BJ (cell line): ENCODE measurements around the gene DLG4. TPM values are rescaled to one million over a fixed set of nuclear protein-coding genes. Genes with fewer than 3 reads are reported as not detected.

Experiments used
- CTCF ChIA-PET: fragments of 350-600 bp; formaldehyde crosslinking; extraction: SDS; loops from one replicate; lab custom pipeline; 2021; ENCODE audit warnings: antibody characterized with exemption, inconsistent platforms; lab: Yijun Ruan, JAX
- POLR2A ChIA-PET: fragments of 300-600 bp; sonication (Branson Sonifier 250); formaldehyde crosslinking; extraction: SDS; loops from one replicate; lab custom pipeline; 2021; ENCODE audit warnings: antibody characterized with exemption; lab: Charles Lee
- DNase-seq: peaks from one replicate; pipeline ENCODE4 v3.0.0-alpha.2; 2011; ENCODE audit warnings: low read depth
- H3K27me3 ChIP-seq: 2 replicates; pipeline ENCODE4 v1.6.0; 2011; ENCODE audit warnings: low read length; ENCODE audit not compliant: control insufficient read depth, insufficient read depth
- H3K36me3 ChIP-seq: 2 replicates; pipeline ENCODE4 v1.5.1; 2011; ENCODE audit warnings: low read length; ENCODE audit not compliant: control insufficient read depth, insufficient read depth
- H3K4me3 ChIP-seq: 2 replicates; pipeline ENCODE4 v1.5.1; 2011; ENCODE audit warnings: low read depth, mild to moderate bottlenecking, control low read depth, low read length
- polyA plus RNA-seq: library from polyadenylated mRNA; depleted of rRNA; stranded (reverse); fragments of >200 nt; gene quantifications from 2 replicates; pipeline ENCODE4 v1.2.3, GENCODE V29; 2011
- TF ChIP-seq, protein P1 (sequence below): IDR thresholded peaks from 2 replicates; pipeline ENCODE4 v1.5.1; 2011; ENCODE audit warnings: low read depth, mild to moderate bottlenecking, control low read depth, inconsistent platforms, low read length, moderate library complexity; ENCODE audit not compliant: insufficient read depth

DLG4 gene
- polyA plus RNA-seq, 1 experiment: 20.4 TPM

DNA sequence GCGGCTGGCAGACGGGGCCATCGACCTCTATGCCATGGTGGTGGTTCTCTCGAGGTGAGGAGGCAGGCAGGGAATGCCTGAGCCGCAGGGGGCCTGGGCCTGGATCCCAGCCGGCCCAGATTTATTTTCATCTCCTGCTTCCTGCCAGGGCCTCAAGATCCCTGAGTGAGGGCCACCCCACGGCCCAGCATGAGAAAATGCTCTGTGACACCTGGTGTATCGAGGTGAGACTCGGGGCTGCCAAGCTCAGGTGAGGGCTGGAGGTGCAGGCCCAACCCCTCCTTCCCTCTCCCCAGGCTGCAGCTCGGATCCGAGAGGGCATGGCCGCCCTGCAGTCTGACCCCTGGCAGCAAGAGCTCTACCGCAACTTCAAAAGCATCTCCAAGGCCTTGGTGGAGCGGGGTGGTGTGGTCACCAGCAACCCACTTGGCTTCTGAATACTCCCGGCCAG, 5.0 kb upstream of the DLG4 start:
- H3K36me3 ChIP-seq: peaks cover 51% of the 10 kb centered on the region
- CTCF ChIA-PET: interaction anchor here (2.2 kb wide), 1 partner anchor 179 kb away, joined by 5 read pairs; no protein-coding TSS in a partner anchor
- TF ChIP-seq, protein P1, sequence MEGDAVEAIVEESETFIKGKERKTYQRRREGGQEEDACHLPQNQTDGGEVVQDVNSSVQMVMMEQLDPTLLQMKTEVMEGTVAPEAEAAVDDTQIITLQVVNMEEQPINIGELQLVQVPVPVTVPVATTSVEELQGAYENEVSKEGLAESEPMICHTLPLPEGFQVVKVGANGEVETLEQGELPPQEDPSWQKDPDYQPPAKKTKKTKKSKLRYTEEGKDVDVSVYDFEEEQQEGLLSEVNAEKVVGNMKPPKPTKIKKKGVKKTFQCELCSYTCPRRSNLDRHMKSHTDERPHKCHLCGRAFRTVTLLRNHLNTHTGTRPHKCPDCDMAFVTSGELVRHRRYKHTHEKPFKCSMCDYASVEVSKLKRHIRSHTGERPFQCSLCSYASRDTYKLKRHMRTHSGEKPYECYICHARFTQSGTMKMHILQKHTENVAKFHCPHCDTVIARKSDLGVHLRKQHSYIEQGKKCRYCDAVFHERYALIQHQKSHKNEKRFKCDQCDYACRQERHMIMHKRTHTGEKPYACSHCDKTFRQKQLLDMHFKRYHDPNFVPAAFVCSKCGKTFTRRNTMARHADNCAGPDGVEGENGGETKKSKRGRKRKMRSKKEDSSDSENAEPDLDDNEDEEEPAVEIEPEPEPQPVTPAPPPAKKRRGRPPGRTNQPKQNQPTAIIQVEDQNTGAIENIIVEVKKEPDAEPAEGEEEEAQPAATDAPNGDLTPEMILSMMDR: no peak

DNA sequence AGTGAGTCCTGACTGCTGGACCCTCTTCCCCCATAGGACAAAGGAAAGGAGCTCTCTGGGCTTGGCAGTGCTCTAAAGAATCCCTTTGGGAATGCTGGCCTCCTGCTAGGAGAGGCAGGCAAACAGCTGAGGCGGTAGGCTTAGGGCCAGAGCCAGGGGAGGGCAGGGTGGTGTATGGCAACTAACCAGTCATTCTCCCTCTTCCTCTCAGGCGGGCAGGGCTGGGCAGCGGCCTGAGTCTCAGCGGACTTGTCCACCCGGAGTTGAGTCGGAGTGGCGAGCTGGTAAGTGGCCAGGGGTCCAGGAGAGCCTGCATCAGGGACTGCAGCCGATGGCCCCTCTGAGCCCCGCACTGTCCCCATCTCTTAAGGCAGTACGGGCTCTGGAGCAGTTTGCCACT, 4.5 kb upstream of the DLG4 start:
- Histone ChIP-seq H3K4me3 (no peak overlapping the region), H3K36me3 (peaks cover 45% of the 10 kb centered on the region), H3K27me3 (no peaks in the 10 kb centered on the region)
- DNase-seq: no peak
- POLR2A ChIA-PET: no interaction called here
- TF ChIP-seq, protein P1: no peak
- CTCF ChIA-PET: interaction anchor here (2.2 kb wide), 1 partner anchor 179 kb away, joined by 5 read pairs; no protein-coding TSS in a partner anchor

More for the DNA sequence above, 5.0 kb upstream of the DLG4 start:
- no peak for DNase-seq
- Histone ChIP-seq H3K27me3 (no peaks in the 10 kb centered on the region), H3K4me3 (no peak overlapping the region)
- POLR2A ChIA-PET: no interaction called here

DNA sequence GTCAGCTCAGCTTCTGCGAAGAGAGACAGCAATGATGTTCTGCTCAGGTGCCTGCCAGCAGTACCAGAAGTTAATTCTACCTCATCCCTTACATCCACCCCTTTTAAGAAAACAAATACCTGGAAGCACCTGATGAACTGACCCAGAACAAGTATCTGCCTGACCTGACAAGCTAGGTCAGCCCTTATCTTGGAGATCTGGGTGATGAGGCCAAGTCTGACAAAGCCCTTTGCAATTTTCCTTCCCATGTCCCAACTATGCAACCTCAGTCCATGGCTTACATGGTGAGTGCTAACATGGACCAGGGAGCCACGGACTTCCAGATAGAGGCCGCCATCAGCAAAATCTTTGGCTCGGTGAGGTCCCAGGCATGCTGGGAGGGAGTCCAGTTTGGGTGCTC, 3.7 kb upstream of the DLG4 start:
- CTCF ChIA-PET: interaction anchor here (2.2 kb wide), 1 partner anchor 178 kb away, joined by 5 read pairs; no protein-coding TSS in a partner anchor

DNA sequence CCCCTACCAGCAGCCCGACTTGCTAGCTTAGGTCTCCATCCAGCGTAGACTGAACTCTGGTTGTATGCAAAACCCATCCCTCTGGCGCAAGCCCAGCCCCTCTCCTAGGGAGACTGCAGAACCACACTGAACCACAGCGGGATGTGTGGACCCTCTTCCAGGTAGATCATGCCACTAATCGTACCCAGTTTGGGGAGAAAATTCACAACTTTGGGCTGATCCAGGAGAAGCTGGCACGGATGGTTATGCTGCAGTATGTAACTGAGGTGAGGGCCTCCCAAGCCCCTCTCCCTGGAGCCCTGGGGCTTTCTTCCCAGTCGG, 3.3 kb upstream of the DLG4 start:
- Histone ChIP-seq H3K27me3 (no peaks in the 10 kb centered on the region), H3K4me3 (no peak overlapping the region), H3K36me3 (peaks cover 39% of the 10 kb centered on the region)
- POLR2A ChIA-PET: no interaction called here
- TF ChIP-seq, protein P1: no peak
- CTCF ChIA-PET: interaction anchor here (2.2 kb wide), 1 partner anchor 177 kb away, joined by 5 read pairs; no protein-coding TSS in a partner anchor
- no peak for DNase-seq

More for the DNA sequence above, 3.7 kb upstream of the DLG4 start:
- POLR2A ChIA-PET: no interaction called here
- DNase-seq: no peak
- TF ChIP-seq, protein P1: no peak
- Histone ChIP-seq H3K4me3 (no peak overlapping the region), H3K36me3 (peaks cover 41% of the 10 kb centered on the region), H3K27me3 (no peaks in the 10 kb centered on the region)

DNA sequence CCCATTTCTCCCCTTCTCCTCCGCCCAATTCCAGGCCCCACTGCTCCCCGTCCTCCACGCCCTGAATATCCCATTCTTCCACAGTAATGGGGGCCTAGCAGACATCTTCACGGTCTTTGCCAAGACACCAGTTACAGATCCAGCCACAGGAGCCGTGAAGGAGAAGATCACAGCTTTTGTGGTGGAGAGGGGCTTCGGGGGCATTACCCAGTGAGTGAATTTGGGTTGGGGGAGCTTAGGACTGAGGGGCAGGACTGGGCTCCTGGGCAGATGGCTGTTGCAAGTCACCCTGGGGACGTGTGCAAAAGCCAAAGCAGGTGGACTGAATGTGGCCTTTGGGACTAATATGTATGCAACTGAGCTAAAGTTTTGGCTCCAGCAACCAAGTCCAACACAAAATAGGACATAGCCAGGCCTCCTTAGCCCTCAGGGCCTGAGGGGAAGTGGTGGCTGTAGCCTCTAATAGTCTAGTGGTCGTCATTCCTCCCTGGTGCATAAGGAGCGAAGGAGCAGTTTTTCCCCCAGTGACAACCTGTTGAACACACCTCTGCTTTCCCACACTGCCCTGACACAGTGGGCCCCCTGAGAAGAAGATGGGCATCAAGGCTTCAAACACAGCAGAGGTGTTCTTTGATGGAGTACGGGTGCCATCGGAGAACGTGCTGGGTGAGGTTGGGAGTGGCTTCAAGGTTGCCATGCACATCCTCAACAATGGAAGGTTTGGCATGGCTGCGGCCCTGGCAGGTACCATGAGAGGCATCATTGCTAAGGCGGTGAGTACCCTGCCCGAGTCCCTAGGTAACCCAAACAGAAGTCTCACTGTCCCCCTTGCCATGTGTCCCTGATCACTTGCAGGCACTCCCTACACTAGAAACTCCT, 2.7 kb upstream of the DLG4 start:
- no peak for DNase-seq
- Histone ChIP-seq H3K4me3 (no peak overlapping the region), H3K27me3 (no peaks in the 10 kb centered on the region), H3K36me3 (peaks cover 36% of the 10 kb centered on the region)
- CTCF ChIA-PET: interaction anchor here (1.0 to 3.6 kb wide), 4 partner anchors 10 to 177 kb away, joined by 3 to 50 read pairs (median 6); no protein-coding TSS in a partner anchor
- POLR2A ChIA-PET: interaction anchor here (0.6 to 0.7 kb wide), 2 partner anchors 10 to 16 kb away, joined by 3 to 4 read pairs; no protein-coding TSS in a partner anchor
- TF ChIP-seq, protein P1: no peak
